Measurements from ENCODE around the gene ARF1.

The ARF1 gene

GRCh38 chr1:228120857-228121489 is 38.5 kb downstream of the ARF1 start:
- Histone ChIP-seq H3K9ac (no peak overlapping the region), H3K4me1 (ENCODE audit: low read depth, poor library complexity, severe bottlenecking) (no peaks in the 10 kb centered on the region), H3K36me3 (ENCODE audit: insufficient read depth) (no peaks in the 10 kb centered on the region), H3K27ac (no peak overlapping the region), H3K4me2 (no peak overlapping the region), H4K20me1 (ENCODE audit: insufficient read depth) (no peaks in the 10 kb centered on the region), H3K4me3 (IDR thresholded peaks at IDR 0.05; ENCODE audit: insufficient read depth, low read depth, low read length) (no peak overlapping the region), H3K79me2 (ENCODE audit: insufficient read depth, low read depth) (no peaks in the 10 kb centered on the region), H2AFZ (ENCODE audit: low read depth) (no peak overlapping the region), H3K27me3 (ENCODE audit: insufficient read depth, low read depth) (no peaks in the 10 kb centered on the region)
- TF ChIP-seq, protein P1, sequence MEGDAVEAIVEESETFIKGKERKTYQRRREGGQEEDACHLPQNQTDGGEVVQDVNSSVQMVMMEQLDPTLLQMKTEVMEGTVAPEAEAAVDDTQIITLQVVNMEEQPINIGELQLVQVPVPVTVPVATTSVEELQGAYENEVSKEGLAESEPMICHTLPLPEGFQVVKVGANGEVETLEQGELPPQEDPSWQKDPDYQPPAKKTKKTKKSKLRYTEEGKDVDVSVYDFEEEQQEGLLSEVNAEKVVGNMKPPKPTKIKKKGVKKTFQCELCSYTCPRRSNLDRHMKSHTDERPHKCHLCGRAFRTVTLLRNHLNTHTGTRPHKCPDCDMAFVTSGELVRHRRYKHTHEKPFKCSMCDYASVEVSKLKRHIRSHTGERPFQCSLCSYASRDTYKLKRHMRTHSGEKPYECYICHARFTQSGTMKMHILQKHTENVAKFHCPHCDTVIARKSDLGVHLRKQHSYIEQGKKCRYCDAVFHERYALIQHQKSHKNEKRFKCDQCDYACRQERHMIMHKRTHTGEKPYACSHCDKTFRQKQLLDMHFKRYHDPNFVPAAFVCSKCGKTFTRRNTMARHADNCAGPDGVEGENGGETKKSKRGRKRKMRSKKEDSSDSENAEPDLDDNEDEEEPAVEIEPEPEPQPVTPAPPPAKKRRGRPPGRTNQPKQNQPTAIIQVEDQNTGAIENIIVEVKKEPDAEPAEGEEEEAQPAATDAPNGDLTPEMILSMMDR (conservative IDR thresholded peaks at IDR 0.05; ENCODE audit: low read depth, low read length) = no peak

DNA sequence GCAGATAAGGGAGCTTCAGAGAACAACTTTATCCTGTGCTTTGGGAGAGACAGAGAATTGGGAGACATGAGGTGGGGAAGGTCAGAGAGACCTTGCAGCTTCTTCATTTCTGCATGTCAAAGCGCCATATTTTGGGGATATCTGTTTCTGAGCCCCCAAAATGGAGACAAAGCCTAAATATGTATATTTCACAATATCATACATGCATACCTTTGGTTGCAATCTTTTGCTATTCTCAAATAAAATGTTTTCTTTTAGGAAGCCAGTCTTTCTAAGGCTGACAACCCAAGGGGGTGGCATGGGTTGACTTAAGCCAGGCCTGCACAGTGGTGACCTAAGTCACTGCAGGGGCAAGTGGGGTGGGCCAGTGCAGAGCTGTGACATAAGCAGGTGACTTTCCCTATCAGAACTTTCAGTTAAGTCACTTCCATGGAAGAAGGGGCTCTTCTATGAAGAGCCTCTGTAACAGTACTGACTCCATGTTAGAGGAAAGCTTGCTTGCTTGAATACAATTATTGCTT is 40.5 kb downstream of the ARF1 start:
- Histone ChIP-seq H3K4me2 (no peak overlapping the region), H3K4me1 (ENCODE audit: low read depth, poor library complexity, severe bottlenecking) (no peaks in the 10 kb centered on the region), H3K27me3 (ENCODE audit: insufficient read depth, low read depth) (no peaks in the 10 kb centered on the region), H4K20me1 (ENCODE audit: insufficient read depth) (no peaks in the 10 kb centered on the region), H3K4me3 (IDR thresholded peaks at IDR 0.05; ENCODE audit: insufficient read depth, low read depth, low read length) (no peak overlapping the region), H2AFZ (ENCODE audit: low read depth) (no peak overlapping the region), H3K79me2 (ENCODE audit: insufficient read depth, low read depth) (no peaks in the 10 kb centered on the region), H3K27ac (no peak overlapping the region), H3K9ac (no peak overlapping the region), H3K36me3 (ENCODE audit: insufficient read depth) (no peaks in the 10 kb centered on the region)
- TF ChIP-seq, protein P1 (conservative IDR thresholded peaks at IDR 0.05; ENCODE audit: low read depth, low read length) = no peak

DNA sequence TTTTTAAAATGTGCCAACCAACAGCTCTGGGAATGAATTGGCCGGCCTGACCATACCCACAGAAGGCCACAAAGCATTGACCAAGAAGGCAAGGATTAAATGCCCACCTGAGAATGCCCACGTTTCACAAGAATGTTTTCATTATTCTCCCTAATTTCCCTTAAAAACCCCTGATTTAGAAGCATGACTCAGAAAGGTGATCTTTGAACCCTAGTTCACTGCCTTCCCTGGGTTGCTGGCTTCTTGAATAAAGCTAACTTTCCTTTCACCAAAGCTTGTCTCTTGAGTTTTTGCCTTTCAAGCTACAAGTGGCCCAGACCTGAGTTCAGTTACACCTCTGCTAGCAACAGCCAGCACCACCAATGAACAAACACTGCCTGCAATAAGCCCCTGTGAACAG is 41.0 kb downstream of the ARF1 start:
- H3K4me2 ChIP-seq = no peak overlapping the region
- no peak overlapping the region for H3K4me3 ChIP-seq (IDR thresholded peaks at IDR 0.05; ENCODE audit: insufficient read depth, low read depth, low read length)
- no peak overlapping the region for H2AFZ ChIP-seq (ENCODE audit: low read depth)
- no peak overlapping the region for H3K27ac ChIP-seq
- H3K27me3 ChIP-seq (ENCODE audit: insufficient read depth, low read depth) = no peaks in the 10 kb centered on the region
- H3K36me3 ChIP-seq (ENCODE audit: insufficient read depth) = no peaks in the 10 kb centered on the region
- no peak overlapping the region for H3K9ac ChIP-seq
- no peaks in the 10 kb centered on the region for H4K20me1 ChIP-seq (ENCODE audit: insufficient read depth)
- H3K4me1 ChIP-seq (ENCODE audit: low read depth, poor library complexity, severe bottlenecking) = no peaks in the 10 kb centered on the region
- TF ChIP-seq, protein P1 (conservative IDR thresholded peaks at IDR 0.05; ENCODE audit: low read depth, low read length) = no peak
- H3K79me2 ChIP-seq (ENCODE audit: insufficient read depth, low read depth) = no peaks in the 10 kb centered on the region

GRCh38 chr1:228125185-228125584 is 42.7 kb downstream of the ARF1 start:
- Histone ChIP-seq H2AFZ (ENCODE audit: low read depth) (no peak overlapping the region), H3K36me3 (ENCODE audit: insufficient read depth) (no peaks in the 10 kb centered on the region), H3K27me3 (ENCODE audit: insufficient read depth, low read depth) (no peaks in the 10 kb centered on the region), H3K27ac (no peak overlapping the region), H3K4me2 (no peak overlapping the region), H3K4me1 (ENCODE audit: low read depth, poor library complexity, severe bottlenecking) (no peaks in the 10 kb centered on the region), H4K20me1 (ENCODE audit: insufficient read depth) (no peaks in the 10 kb centered on the region), H3K9ac (no peak overlapping the region), H3K4me3 (IDR thresholded peaks at IDR 0.05; ENCODE audit: insufficient read depth, low read depth, low read length) (no peak overlapping the region), H3K79me2 (ENCODE audit: insufficient read depth, low read depth) (no peaks in the 10 kb centered on the region)
- TF ChIP-seq, protein P1 (conservative IDR thresholded peaks at IDR 0.05; ENCODE audit: low read depth, low read length) = no peak
